Activated naive CD8-positive, alpha-beta T cell (primary cell): ENCODE measurements around the gene CDC42BPB.
"Not testable (repeated sequence)": the region's sequence is repeated elsewhere in the genome, so short reads cannot be mapped to it uniquely, and the experiment has no call there.

Experiments used
- H3K27ac Mint-ChIP-seq: one replicate; pipeline ENCODE4 v1.8.0; 2021; ENCODE audit warnings: mixed read lengths
- H3K27me3 Mint-ChIP-seq: one replicate; pipeline ENCODE4 v1.8.0; 2021; ENCODE audit warnings: mixed read lengths
- H3K36me3 Mint-ChIP-seq: one replicate; pipeline ENCODE4 v1.8.0; 2021; ENCODE audit warnings: mixed read lengths
- H3K4me1 Mint-ChIP-seq: one replicate; pipeline ENCODE4 v1.8.0; 2021; ENCODE audit warnings: low read depth, mixed read lengths
- H3K4me3 Mint-ChIP-seq: one replicate; pipeline ENCODE4 v1.8.0; 2021; ENCODE audit warnings: mild to moderate bottlenecking, mixed read lengths
- H3K9me3 Mint-ChIP-seq: one replicate; pipeline ENCODE4 v1.8.0; 2021; ENCODE audit warnings: low read depth, mixed read lengths

The CDC42BPB gene

GRCh38 chr14:103050935-103051334 is 6.4 kb downstream of the CDC42BPB start:
- no peak overlapping the region for H3K27ac Mint-ChIP-seq
- H3K9me3 Mint-ChIP-seq = no peaks in the 10 kb centered on the region
- H3K27me3 Mint-ChIP-seq = peaks cover 1% of the 10 kb centered on the region
- no peak overlapping the region for H3K4me3 Mint-ChIP-seq
- peaks cover 10% of the 10 kb centered on the region for H3K4me1 Mint-ChIP-seq
- peaks cover 3% of the 10 kb centered on the region for H3K36me3 Mint-ChIP-seq

- H3K27ac Mint-ChIP-seq, H3K27me3 Mint-ChIP-seq, H3K9me3 Mint-ChIP-seq, H3K36me3 Mint-ChIP-seq, H3K4me3 Mint-ChIP-seq: not testable (repeated sequence)
- H3K4me1 Mint-ChIP-seq = peaks cover 13% of the 10 kb centered on the region
Measured at GRCh38 chr14:103047453-103047852, 9.9 kb downstream of the CDC42BPB start.

GRCh38 chr14:103045371-103045869 is 11.9 kb downstream of the CDC42BPB start:
- no peak overlapping the region for H3K27ac Mint-ChIP-seq
- no peaks in the 10 kb centered on the region for H3K9me3 Mint-ChIP-seq
- H3K4me1 Mint-ChIP-seq = peaks cover 13% of the 10 kb centered on the region
- peak overlapping the region; percentile 62 for H3K4me3 Mint-ChIP-seq
- peaks cover 1% of the 10 kb centered on the region for H3K27me3 Mint-ChIP-seq
- peaks cover 11% of the 10 kb centered on the region for H3K36me3 Mint-ChIP-seq

GRCh38 chr14:103043257-103044015 is 13.9 kb downstream of the CDC42BPB start:
- Mint-ChIP-seq H3K27ac (no peak overlapping the region), H3K36me3 (peaks cover 11% of the 10 kb centered on the region), H3K4me1 (peaks cover 13% of the 10 kb centered on the region), H3K4me3 (no peak overlapping the region), H3K27me3 (peaks cover 1% of the 10 kb centered on the region), H3K9me3 (no peaks in the 10 kb centered on the region)

GRCh38 chr14:103041464-103041863 is 15.9 kb downstream of the CDC42BPB start:
- Mint-ChIP-seq H3K4me1 (peaks cover 13% of the 10 kb centered on the region), H3K27me3 (peaks cover 1% of the 10 kb centered on the region), H3K4me3 (no peak overlapping the region), H3K27ac (no peak overlapping the region), H3K9me3 (no peaks in the 10 kb centered on the region), H3K36me3 (peaks cover 8% of the 10 kb centered on the region)

- no peaks in the 10 kb centered on the region for H3K36me3 Mint-ChIP-seq
- no peaks in the 10 kb centered on the region for H3K9me3 Mint-ChIP-seq
- no peak overlapping the region for H3K27ac Mint-ChIP-seq
- no peaks in the 10 kb centered on the region for H3K27me3 Mint-ChIP-seq
- peaks cover 3% of the 10 kb centered on the region for H3K4me1 Mint-ChIP-seq
- no peak overlapping the region for H3K4me3 Mint-ChIP-seq
Measured at GRCh38 chr14:103033681-103034096, 23.7 kb downstream of the CDC42BPB start.

- Mint-ChIP-seq H3K27me3 (no peaks in the 10 kb centered on the region), H3K36me3 (no peaks in the 10 kb centered on the region), H3K4me3 (no peak overlapping the region), H3K4me1 (peaks cover 3% of the 10 kb centered on the region), H3K27ac (no peak overlapping the region), H3K9me3 (no peaks in the 10 kb centered on the region)
Measured at GRCh38 chr14:103031956-103032355, 25.4 kb downstream of the CDC42BPB start.

- Mint-ChIP-seq H3K27me3 (no peaks in the 10 kb centered on the region), H3K27ac (no peak overlapping the region), H3K9me3 (no peaks in the 10 kb centered on the region), H3K4me3 (no peak overlapping the region), H3K4me1 (peaks cover 3% of the 10 kb centered on the region), H3K36me3 (no peaks in the 10 kb centered on the region)
Measured at GRCh38 chr14:103031566-103031911, 25.8 kb downstream of the CDC42BPB start.

- H3K4me1 Mint-ChIP-seq = peaks cover 3% of the 10 kb centered on the region
- H3K27ac Mint-ChIP-seq = no peak overlapping the region
- no peak overlapping the region for H3K4me3 Mint-ChIP-seq
- no peaks in the 10 kb centered on the region for H3K9me3 Mint-ChIP-seq
- no peaks in the 10 kb centered on the region for H3K36me3 Mint-ChIP-seq
- H3K27me3 Mint-ChIP-seq = no peaks in the 10 kb centered on the region
Measured at GRCh38 chr14:103030741-103031565, 26.4 kb downstream of the CDC42BPB start.

GRCh38 chr14:103029936-103030335 is 27.4 kb downstream of the CDC42BPB start:
- Mint-ChIP-seq H3K27me3 (peaks cover 2% of the 10 kb centered on the region), H3K27ac (no peak overlapping the region), H3K36me3 (no peaks in the 10 kb centered on the region), H3K4me1 (peaks cover 3% of the 10 kb centered on the region), H3K9me3 (peaks cover 4% of the 10 kb centered on the region), H3K4me3 (no peak overlapping the region)

- H3K27me3 Mint-ChIP-seq = peaks cover 2% of the 10 kb centered on the region
- no peak overlapping the region for H3K4me3 Mint-ChIP-seq
- no peaks in the 10 kb centered on the region for H3K36me3 Mint-ChIP-seq
- H3K27ac Mint-ChIP-seq = no peak overlapping the region
- H3K4me1 Mint-ChIP-seq = peaks cover 3% of the 10 kb centered on the region
- H3K9me3 Mint-ChIP-seq = peaks cover 6% of the 10 kb centered on the region
Measured at GRCh38 chr14:103028772-103029171, 28.6 kb downstream of the CDC42BPB start.

GRCh38 chr14:103028161-103028767 is 29.1 kb downstream of the CDC42BPB start:
- Mint-ChIP-seq H3K27ac (no peak overlapping the region), H3K4me1 (peaks cover 3% of the 10 kb centered on the region), H3K36me3 (no peaks in the 10 kb centered on the region), H3K9me3 (peaks cover 6% of the 10 kb centered on the region), H3K4me3 (no peak overlapping the region), H3K27me3 (peaks cover 2% of the 10 kb centered on the region)

GRCh38 chr14:103027451-103027850 is 29.9 kb downstream of the CDC42BPB start:
- Mint-ChIP-seq H3K36me3 (no peaks in the 10 kb centered on the region), H3K27ac (no peak overlapping the region), H3K27me3 (peaks cover 2% of the 10 kb centered on the region), H3K9me3 (peaks cover 6% of the 10 kb centered on the region), H3K4me3 (no peak overlapping the region), H3K4me1 (peaks cover 6% of the 10 kb centered on the region)

- Mint-ChIP-seq H3K4me3 (no peak overlapping the region), H3K27me3 (peaks cover 2% of the 10 kb centered on the region), H3K36me3 (no peaks in the 10 kb centered on the region), H3K4me1 (peaks cover 11% of the 10 kb centered on the region), H3K9me3 (peaks cover 6% of the 10 kb centered on the region), H3K27ac (no peak overlapping the region)
Measured at GRCh38 chr14:103026988-103027387, 30.4 kb downstream of the CDC42BPB start.

GRCh38 chr14:103026196-103026595 is 31.2 kb downstream of the CDC42BPB start:
- H3K4me1 Mint-ChIP-seq = peaks cover 16% of the 10 kb centered on the region
- H3K9me3 Mint-ChIP-seq, H3K27me3 Mint-ChIP-seq, H3K27ac Mint-ChIP-seq, H3K4me3 Mint-ChIP-seq, H3K36me3 Mint-ChIP-seq: not testable (repeated sequence)
